Stimulated activated CD8-positive, alpha-beta memory T cell treated with anti-CD3 and anti-CD28 coated beads, Interleukin-4, amount 100 ng/mL, for 4 hours (primary cell): ENCODE measurements around the gene CNP.

Experiments used
- DNase-seq, 2 donors: peaks; one replicate each; pipeline ENCODE4 v3.0.0-alpha.2; 2020; ENCODE audit warnings: low read depth in 2 of 2, low spot score in 1 of 2

CNP gene

DNA sequence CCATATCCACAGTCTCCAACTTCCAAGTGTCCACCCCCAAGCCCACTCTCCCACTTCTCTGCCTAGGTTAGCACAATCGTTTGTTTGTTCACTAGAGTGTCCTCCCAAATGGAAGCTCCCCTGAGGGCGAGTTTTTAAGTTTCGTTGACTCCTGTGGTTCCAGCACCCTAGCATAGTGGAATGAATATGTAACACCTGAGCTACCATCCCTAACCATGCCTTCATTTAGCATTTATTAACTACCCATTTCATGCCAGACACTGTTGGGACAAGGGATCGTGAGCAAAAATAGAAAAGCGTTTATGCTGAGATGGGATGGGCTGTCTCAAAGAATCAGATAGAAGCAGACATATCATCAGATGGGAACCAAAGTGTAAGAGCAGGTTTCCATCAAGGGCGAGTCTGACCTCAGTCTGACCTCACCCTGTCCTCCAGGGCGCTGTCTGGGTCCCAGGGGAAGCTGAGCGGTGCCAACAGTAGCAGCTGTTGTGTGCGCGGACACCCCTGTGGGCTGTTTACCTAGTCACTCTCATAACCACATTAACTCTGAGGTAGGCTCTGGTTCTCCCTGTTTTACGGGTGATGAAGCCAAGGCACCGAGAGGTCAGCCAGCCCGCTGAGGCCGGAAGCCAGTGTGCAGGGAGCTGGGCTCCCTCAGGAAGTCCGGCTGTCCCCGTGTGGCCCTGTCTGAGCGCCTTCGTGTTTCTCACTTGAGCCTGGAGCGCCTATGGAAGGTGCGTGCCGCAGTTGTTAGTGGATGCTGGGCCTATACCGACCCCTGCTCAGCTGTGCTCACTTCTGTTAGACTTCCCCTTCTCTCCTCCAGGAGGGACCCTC is 6.2 kb downstream of the CNP start:
- no peak for DNase-seq

DNA sequence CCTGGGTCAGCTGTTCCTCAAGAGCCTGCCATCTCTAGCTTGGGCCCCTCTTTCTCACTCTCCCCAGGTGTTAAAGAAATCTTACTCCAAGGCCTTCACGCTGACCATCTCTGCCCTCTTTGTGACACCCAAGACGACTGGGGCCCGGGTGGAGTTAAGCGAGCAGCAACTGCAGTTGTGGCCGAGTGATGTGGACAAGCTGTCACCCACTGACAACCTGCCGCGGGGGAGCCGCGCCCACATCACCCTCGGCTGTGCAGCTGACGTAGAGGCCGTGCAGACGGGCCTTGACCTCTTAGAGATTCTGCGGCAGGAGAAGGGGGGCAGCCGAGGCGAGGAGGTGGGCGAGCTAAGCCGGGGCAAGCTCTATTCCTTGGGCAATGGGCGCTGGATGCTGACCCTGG is 6.8 kb downstream of the CNP start:
- DNase-seq, result no peak

DNA sequence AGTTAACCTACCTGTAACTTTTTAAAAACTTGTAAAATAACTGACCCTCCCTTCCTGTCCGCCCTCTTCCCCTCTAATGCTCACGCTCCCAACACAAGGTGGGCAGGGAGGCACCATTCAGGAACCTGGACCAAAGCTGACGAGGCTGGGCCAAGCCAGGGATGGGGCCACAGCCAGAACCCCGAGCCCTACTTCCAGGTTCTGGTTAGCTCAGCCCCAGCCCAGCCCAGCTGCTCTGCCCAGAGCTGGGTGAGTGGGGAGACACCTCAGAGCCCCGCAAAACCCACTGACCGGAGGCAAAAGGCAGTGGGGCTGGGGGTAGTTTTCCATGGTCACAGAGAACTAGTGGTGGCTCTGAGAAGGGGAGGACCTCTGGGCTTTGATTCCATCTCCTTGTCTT is 7.4 kb downstream of the CNP start:
- no peak for DNase-seq

DNA sequence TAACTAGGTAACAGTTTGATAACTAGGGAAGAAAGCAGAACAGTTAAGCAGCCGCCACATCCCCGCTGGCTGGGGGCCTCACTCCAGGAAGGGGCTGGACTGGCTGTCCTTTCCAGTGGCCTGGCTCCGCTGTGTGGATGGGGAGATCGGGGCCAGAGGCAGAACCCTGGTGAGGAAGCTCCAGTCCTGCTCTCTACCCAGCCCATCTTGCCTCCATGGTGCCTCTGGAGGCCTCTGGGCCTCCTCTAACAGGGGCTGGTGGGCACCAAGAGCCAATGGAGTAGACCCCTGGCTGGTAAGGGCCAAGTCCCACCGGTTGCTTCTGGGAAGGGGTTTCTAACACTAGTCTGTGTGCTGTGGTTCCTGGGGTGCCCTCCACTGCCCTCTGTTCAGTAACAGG is 8.1 kb downstream of the CNP start:
- DNase-seq, result no peak

DNA sequence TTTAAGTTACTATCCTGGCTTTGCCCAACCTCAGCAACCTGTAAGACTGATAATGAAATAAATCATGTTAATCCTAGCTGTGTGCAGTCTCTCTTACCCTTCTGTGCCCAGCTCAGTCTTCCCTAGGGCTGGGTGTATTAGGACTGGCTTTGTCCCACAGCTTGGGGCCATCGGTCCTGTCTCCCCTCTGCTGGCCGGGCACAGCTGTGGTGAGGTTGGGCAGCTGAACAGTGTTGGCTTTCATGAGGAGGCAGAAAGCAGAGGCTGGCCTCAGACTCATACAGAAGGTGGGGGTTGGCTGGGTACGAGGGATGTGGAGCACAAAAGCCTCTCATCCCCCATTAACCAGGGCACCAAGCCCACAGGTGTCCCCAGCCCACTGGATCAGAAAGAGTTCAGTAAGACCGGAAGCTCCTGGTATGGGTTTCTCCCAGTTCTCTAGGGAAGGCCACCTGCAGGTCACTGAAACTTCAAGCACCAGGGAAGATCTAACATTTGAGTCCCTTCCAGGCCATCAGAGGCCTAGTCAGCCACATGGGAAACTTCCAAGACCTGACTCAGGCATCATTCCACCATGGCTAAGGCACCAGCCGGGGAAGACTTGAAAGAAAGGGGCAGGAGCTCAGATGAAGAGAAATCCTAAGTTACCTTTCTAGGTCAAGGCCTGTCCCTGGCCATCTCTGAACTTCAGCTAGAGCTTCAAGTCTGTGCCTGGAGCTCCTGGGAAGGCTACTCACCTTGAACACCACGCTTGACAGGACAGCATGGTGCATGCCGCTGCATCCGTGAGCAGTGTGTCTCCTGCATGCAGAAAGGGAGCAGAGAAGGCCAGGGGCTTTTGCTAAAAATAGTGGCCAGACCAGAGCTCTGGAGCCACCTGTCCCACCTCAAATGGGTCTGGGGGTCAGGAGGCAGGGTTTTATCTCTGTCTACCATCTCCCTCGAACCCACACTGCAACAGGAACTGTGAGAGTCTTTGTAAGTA is 8.8 kb downstream of the CNP start:
- no peak for DNase-seq

DNA sequence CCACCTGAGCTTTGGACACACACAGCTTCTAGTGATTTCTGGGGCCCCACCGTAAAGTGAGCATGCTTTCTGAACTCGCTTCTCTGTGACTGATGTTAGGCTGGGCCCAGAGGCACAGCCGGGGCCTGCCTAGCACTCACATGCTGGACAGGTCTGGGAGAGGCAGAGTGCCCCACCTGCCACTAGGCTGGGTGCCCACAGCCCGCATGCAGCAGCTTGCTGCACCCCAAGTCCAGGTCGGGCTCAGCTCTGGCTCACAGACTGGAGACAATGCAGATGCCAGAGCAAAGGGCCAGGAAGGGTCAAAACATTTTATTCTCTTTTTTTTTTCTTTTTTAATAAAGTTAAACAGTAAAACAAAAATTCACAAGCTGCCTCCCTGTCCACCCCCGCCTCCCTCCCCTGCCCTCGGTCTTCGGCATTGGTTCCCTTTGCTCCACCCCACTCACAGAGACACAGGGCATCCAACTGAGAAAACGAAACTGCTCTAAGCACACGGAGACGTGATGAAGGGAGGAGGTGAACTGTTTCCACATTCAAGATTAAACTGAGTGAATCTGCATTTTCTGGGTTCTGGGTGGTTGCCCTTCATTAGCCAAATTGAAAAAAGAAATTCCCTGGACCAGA is 9.7 kb downstream of the CNP start:
- no peak for DNase-seq

DNA sequence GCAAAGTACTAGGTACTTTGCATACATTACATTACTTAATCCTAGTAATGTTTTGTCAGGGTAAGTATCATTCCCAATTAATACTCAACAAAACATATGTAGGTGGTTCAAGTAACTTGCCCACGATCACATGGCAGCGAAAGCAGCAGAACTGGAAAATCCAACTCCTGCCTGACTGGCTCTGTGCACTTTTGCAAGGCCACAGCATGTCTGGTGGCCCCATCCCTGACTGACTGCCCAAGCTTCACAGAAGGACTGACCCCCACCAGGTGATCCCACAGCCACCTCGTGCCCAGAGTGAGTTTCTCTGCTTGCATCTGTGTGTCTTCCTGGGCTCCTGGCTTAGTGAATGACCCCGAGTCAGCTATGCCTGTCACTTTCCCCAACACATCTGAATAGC is 11.4 kb downstream of the CNP start:
- DNase-seq, result no peak

DNA sequence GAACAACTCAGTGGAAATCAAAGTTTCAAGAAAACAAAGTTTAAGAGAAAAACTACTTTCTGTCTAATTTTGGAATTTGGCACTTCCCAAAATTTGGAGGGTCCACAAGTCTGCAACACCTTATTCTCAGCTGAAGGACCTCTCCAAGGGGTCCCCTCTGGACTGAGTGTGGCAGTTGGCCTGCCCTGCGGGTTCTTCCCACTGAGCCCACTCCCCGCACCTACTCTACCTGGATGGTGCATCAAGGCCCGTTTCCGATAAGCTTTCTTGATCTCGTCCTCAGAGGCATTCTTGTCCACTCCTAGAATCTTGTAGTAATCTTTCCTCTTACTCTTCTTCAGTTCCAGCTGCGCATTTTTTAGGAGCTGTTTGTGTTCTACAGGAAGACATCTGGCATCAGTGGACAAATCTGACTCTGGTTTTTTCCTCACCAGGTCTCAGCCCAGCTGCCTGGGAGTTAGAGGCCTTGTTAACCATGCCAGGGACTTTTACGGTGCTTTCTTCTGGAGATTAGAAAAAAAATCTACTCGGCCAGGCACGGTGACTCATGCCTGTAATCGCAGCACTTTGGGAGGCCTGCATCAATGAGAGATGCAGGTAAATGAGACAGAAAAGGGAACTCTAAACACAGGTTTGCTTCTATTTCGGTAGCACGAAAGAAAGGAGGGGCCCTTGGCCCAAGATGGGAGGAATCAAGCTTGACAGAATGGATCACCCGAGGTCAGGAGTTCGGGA is 15.6 kb downstream of the CNP start:
- DNase-seq, result no peak

DNA sequence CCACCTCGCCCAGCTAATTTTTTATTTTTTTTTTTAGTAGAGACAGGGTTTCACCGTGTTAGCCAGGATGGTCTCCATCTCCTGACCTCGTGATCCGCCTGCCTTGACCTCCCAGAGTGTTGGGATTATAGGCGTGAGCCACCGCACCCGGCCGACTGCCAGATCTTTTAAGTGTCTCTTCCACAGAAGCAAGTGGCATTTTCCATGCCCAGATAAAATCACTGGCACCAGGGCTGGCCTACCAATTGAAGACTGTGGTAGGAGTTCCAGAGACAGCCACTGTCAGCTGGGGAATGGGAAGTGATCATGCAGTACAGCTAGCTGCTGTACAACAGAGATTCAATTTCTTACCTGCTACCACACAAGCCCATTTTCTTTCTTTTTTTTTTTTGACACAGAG is 17.9 kb downstream of the CNP start:
- no peak for DNase-seq

DNA sequence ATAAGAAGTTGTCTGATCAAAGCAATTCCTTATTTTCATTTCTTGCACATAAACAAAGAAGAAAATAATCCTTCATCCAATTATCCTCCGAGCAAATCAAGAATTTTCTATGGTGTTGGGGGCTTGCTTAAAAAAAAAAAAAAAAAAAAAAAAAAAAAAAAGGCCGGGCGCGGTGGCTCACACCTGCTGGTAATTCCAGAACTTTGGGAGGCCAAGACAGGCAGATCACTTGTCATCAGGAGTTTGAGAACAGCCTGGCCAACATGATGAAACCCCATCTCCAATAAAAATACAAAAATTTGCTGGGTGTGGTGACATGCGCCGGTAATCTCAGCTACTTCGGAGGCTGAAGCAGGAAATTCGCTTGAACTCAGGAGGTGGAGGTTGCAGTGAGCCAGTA is 19.3 kb downstream of the CNP start:
- DNase-seq, result no peak

DNA sequence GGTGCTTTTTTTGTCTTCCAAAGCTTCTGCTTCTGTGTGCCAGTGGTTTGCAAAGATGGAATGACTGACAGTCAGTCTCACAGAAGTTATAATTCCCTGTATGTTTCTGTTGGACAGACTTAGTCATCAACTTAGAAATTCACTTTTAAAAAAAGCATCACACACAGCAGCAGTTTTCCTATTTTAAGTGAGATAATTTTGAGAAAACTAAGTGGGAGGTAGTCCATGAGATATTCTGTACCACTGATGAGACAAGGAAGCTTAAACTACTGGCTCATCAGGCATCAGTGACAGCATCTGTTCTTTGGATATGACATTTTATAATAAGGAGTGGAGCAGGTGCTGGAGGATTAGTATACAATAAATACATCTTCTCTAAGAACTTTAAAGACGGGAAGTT is 20.0 kb downstream of the CNP start:
- no peak for DNase-seq

DNA sequence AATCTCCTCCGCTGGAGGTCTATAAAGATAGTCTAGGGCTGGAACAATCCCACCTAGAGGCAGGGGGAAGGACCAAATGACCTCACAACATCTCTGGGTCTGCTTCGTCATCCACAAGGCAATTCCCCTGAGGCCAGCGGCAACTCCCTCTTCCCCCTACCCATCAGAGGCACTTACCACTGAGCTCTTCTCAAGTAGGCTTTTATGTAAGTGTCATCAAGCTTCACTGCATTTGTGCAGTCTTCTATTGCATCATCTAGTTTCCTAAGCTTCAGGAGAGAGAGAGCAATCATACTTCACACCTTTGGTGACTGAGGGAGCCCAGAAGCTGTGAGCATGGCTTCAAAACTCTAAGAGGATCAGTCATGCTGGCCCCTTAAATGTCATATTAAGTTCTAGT is 21.0 kb downstream of the CNP start:
- DNase-seq, result no peak

DNA sequence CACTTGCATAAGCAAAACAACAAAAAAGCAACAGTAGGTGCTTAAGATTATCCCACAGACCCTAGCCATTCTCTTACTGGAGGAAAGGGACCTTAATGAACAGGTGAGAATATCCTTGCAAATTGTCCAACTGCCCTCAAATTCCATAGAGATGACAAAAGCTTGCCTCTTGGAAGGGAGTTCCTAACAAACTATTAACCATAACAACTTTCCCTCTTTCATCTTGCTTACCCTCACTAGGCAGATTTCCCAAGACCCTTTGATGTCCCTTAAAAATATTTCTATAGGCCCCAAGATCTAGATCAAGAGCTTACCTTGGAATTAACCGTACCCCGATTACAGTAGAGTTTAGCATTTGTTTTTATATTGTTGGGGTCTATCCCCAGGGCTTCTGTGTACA is 21.8 kb downstream of the CNP start:
- DNase-seq, result no peak

DNA sequence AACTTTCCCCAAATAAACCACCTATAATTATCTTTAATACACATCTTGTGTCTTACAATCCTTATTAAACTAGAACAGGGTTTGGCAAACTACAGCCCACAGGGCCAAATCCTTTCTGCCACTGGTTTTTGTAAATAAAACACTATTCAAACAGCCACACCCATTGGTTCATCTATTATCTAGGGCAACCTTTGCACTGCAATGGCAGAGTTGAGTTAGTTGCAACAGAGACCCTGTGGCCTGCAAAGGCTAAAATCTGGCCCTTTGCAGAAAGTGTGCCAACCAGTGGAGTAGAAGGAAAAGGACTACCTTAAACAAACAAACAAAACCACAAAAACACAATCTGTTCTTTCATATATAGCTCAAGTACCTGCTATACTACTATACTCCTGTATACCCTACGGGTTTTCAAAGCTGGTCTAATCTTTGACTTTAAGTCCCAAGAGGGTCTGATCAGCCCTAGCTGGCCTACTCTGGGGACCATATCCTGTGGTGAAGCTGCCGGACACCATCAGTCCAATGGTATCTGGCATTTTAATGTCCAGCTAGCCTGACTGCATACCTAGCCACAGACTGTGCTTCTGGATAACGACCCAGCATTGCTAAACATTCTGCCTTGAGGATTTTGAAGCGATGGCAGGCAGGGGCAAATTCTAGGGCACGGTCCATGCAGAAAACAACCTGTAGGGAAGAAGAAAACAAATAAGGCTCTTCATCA is 23.3 kb downstream of the CNP start:
- no peak for DNase-seq

DNA sequence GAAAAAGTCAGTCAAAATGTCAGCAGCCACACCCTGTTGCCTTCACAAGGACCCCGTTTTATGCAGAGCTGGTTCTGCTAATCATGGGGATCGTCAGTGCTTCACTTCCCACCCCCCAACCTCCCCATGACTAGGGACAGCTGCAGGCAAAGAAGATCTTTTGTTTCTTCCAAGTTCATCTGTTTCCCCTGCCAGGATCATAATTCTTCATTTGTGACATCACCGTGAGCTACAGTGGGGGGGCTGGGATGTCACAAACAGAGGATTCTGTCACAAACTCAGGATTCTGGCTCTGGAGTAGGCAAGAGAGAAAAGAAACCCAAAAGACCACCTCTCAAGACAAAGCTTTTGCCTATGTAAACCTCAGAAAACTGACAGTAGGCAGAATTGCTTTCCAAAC is 26.0 kb downstream of the CNP start:
- DNase-seq, result no peak

DNA sequence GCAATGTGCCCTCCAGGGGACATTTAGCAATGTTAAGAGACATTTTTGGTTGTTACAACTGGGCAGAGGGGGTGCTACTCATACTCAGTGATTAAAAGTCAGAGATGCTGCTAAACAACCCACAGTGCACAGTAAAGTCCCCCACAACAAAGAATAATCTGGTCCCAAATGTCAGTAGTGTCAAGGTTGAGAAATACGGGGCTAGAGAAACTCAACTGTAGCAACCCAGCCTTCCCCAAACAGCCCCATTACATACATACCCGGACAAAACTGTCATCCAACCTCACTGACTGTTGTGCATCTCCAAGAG is 30.2 kb downstream of the CNP start:
- DNase-seq, result no peak

DNA sequence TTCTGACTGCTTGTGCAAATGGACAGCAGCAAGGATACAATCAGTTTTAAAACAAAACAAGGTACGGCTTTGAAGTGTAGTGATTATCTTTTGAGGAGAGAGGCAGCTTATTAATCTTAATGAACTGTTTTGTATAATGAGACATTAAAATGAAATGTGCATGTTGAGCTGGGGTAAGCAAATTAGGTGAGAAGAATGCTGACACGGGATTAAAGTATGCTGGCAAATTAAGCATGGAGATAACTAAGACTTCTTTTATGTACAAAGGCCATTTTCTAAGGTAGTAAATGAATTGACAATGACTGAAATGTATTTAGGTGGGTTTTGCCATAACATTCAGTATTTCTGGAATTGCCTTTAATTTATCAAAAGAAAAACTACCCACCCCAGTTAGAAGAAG is 31.9 kb downstream of the CNP start:
- DNase-seq, result no peak

DNA sequence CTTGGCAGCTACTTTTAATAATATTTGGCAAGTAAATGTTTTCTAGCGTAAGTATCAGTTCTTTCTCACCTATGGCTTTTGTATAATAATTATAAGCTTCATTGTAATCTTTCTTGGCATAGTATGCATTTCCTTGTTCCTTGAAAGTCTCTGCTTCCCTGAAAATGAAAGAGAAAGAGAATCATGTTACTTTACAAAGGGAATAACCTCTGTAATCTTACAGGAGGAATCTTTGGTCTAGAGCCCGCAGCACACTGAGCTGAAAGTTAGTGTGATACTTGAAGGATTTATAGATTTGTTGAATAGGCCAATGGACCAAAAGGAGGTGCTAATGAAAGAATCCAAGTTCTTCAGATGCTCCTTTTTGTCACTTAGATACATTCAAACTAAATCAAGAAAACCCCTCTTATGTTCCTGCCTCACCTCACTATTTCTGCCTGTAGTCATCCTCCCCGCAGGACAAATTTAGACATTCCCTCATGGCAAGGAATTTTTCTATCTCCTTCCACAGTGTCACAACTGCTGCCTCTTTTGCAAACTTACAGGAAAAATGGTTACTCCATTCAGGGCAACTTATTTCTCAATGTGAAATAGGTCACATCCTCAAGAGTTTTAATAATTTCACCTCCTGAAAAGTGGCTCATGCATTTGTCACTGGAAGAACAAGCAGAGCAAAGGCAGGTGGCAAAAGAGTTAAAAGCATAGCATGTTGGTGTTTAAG is 34.0 kb downstream of the CNP start:
- no peak for DNase-seq

DNA sequence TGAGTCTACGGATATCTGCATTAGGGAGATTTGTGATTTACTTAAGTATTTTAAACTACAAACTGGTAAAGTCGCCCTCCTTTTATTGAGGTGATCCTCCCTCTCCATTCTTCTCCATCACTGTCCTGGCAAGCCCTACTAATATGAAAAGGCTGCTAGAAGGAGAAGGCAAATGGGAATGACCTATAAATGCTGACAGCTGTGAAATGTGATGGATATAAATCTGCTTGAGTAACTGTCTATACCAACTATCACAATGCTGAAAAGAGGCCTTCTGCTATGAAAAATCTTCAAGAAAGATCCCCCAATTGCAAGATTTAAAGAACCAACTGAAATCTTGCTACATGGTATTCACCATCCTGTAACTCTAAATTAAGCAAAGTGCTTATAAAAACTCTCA is 35.1 kb downstream of the CNP start:
- no peak for DNase-seq

DNA sequence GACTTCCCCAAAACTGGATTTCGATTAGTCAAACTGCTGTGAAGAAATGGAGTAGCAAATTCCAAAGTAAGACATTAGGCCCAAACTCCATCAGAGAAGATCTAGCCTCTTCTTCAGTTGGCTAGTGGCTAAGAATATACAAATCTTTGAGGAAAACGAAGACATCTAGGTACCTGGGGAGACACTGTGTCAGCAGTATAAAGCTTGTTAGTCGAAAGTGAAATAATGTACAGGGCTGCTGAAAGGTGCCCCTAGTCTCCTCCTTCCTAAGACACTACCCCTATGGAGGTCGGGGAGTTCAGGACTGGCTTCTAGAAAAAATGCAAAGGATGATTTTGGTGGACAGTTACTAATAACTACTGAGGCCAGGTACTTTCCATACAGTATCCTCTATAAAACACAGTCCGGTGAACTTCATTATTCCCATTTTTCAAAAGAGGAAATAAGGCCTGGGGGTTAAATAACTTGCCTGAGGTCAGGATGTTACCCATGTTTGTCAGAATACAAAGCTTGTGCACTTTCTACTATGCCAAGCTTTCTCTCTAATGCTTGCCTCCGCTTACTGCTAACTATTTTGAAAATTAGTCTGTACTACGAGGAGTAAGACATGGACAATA is 35.7 kb downstream of the CNP start:
- no peak for DNase-seq
